Bronchial smooth muscle cell (primary cell): ENCODE measurements around the gene NAP1L5. TPM values are rescaled to one million over a fixed set of nuclear protein-coding genes. Genes with fewer than 3 reads are reported as not detected.

Experiments
- total RNA-seq: library from RNA; depleted of rRNA; stranded (reverse); fragments of >200 nt; gene quantifications from 2 replicates; pipeline ENCODE4 v1.2.1, GENCODE V29; 2014

NAP1L5 gene
- 5.8 and 7.7 TPM in 2 replicates for total RNA-seq

GRCh38 chr4:88697588-88698329 lies at the start of gene NAP1L5:
NAP1L5 (minus strand) TSS chr4:88697829; CDS start chr4:88697754, 75 bp downstream.

Other genes with a start within 250 kb of the NAP1L5 start
- gene HERC5, start 240.7 kb downstream of the NAP1L5 start, total RNA-seq: 1.9 and 5.6 TPM in 2 replicates
- 67.1 and 74.7 TPM in 2 replicates for gene PYURF, start 174.1 kb downstream of the NAP1L5 start, total RNA-seq
- gene HERC3, start 105.3 kb downstream of the NAP1L5 start, total RNA-seq: 13.3 and 13.9 TPM in 2 replicates